WTC11 (cell line): ENCODE data around the gene PRKN.

Source experiments
- FOXK1 ChIP-seq: sonication (generic); formaldehyde crosslinking; IDR thresholded peaks from 2 replicates; pipeline ENCODE4 v1.8.0; 2022; ENCODE audit warnings: mild to moderate bottlenecking, moderate library complexity, missing genetic modification reagents
- NFYB ChIP-seq: sonication (generic); formaldehyde crosslinking; conservative IDR thresholded peaks from 2 replicates; pipeline ENCODE4 v1.8.0; 2022; ENCODE audit warnings: low read depth, missing genetic modification reagents
- NR2C2 ChIP-seq: sonication (generic); formaldehyde crosslinking; IDR thresholded peaks from 2 replicates; pipeline ENCODE4 v1.8.0; 2022; ENCODE audit warnings: mild to moderate bottlenecking, missing genetic modification reagents
- NR3C1 ChIP-seq: sonication (generic); formaldehyde crosslinking; conservative IDR thresholded peaks from 2 replicates; pipeline ENCODE4 v1.8.1; 2023; ENCODE audit warnings: low read depth, mild to moderate bottlenecking, missing genetic modification reagents
- ZNF416 ChIP-seq: fragments of 250-450 bp; sonication (Bioruptor Pico); IDR thresholded peaks from 2 replicates; pipeline ENCODE4 v1.9.0; 2021; ENCODE audit warnings: mild to moderate bottlenecking, inconsistent platforms
- TF ChIP-seq, protein P1 (sequence below): fragments of 200-600 bp; IDR thresholded peaks from 2 replicates; pipeline ENCODE4 v1.8.0; 2022; ENCODE audit warnings: antibody characterized with exemption
- TF ChIP-seq, protein P2 (sequence below): sonication (generic); formaldehyde crosslinking; IDR thresholded peaks from 2 replicates; pipeline ENCODE4 v1.8.0; 2022; ENCODE audit warnings: mild to moderate bottlenecking, missing genetic modification reagents

DNA sequence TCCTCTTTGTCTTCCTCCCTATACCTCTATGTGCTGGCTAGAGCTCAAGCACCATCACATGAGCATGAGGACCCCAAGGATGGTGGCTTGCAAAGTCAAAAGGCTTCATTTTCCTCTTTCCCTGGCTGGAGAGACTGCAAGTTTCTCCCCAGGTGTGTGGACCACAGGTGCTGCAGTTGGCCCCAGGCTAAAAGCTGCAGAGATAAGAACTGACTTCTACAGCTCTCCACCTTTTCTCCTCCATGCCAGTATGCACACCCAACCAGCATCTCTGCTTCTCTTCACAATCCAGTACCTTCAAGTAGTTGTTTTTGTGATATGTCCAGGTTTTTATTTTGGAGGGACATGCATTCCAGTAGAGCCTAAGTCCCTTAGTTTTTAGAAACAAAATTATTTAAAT lies 29.1 kb downstream of the PRKN start:
- TF ChIP-seq NR3C1 (CRISPR knock-in tag) = no peak
- TF ChIP-seq, protein P1, sequence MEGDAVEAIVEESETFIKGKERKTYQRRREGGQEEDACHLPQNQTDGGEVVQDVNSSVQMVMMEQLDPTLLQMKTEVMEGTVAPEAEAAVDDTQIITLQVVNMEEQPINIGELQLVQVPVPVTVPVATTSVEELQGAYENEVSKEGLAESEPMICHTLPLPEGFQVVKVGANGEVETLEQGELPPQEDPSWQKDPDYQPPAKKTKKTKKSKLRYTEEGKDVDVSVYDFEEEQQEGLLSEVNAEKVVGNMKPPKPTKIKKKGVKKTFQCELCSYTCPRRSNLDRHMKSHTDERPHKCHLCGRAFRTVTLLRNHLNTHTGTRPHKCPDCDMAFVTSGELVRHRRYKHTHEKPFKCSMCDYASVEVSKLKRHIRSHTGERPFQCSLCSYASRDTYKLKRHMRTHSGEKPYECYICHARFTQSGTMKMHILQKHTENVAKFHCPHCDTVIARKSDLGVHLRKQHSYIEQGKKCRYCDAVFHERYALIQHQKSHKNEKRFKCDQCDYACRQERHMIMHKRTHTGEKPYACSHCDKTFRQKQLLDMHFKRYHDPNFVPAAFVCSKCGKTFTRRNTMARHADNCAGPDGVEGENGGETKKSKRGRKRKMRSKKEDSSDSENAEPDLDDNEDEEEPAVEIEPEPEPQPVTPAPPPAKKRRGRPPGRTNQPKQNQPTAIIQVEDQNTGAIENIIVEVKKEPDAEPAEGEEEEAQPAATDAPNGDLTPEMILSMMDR = no peak
- TF ChIP-seq FOXK1 (CRISPR knock-in tag) = no peak
- no peak for TF ChIP-seq ZNF416 (CRISPR knock-in tag)
- TF ChIP-seq NR2C2 (CRISPR knock-in tag) = no peak
- TF ChIP-seq NFYB (CRISPR knock-in tag) = no peak
- TF ChIP-seq, protein P2, sequence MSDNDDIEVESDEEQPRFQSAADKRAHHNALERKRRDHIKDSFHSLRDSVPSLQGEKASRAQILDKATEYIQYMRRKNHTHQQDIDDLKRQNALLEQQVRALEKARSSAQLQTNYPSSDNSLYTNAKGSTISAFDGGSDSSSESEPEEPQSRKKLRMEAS (CRISPR knock-in tag) = no peak
